Activated naive CD8-positive, alpha-beta T cell treated with anti-CD3 and anti-CD28 coated beads, Interleukin-2, amount 10 ng/mL, durations not matched to agents 7 days and 5 days (primary cell): Measurements from ENCODE around the gene KNL1. TPM values are rescaled to one million over a fixed set of nuclear protein-coding genes. Genes with fewer than 3 reads are reported as not detected.
A peak's percentile ranks its signal among the peaks of the same experiment; 100 is the strongest.

Experiments used
- ATAC-seq: fragments of 150-1000 bp; cut with Tn5 transposase; one replicate; pipeline ENCODE4 v1.10.0; 2021; ENCODE audit warnings: low read depth, moderate library complexity
- POLR2A ChIA-PET: fragments of 350-600 bp; sonication (Branson Sonifier 250); formaldehyde crosslinking; loops from one replicate; lab custom pipeline; 2021; ENCODE audit warnings: antibody characterized with exemption; lab: Charles Lee
- DNase-seq: peaks from one replicate; pipeline ENCODE4 v3.0.0; 2021
- H3K27ac Mint-ChIP-seq: one replicate; pipeline ENCODE4 v1.8.0; 2022; ENCODE audit warnings: mild to moderate bottlenecking, mixed read lengths
- H3K27me3 Mint-ChIP-seq: one replicate; pipeline ENCODE4 v1.8.0; 2022; ENCODE audit warnings: mild to moderate bottlenecking, moderate library complexity, mixed read lengths
- H3K36me3 Mint-ChIP-seq: one replicate; pipeline ENCODE4 v1.8.0; 2021; ENCODE audit warnings: mild to moderate bottlenecking, mixed read lengths
- H3K4me1 Mint-ChIP-seq: one replicate; pipeline ENCODE4 v1.8.0; 2021; ENCODE audit warnings: mixed read lengths
- H3K4me3 Mint-ChIP-seq: one replicate; pipeline ENCODE4 v1.8.0; 2022; ENCODE audit warnings: mild to moderate bottlenecking, moderate library complexity, mixed read lengths
- H3K9me3 Mint-ChIP-seq: one replicate; pipeline ENCODE4 v1.8.0; 2021; ENCODE audit warnings: mixed read lengths
- total RNA-seq, 2 experiments: library from RNA; stranded (reverse); gene quantifications; one replicate each; pipeline ENCODE4 v1.2.3, GENCODE V29; 2021

Gene KNL1
- total RNA-seq, 2 experiments from 2014 or later = 43.8 to 46.2 TPM

GRCh38 chr15:40693904-40694687 is 100.0 kb downstream of the KNL1 start:
- POLR2A ChIA-PET = interaction anchor here (0.8 to 3.0 kb wide), 28 partner anchors 9 to 639 kb away, joined by 3 to 25 read pairs (median 4); partner anchors contain the start of genes C15orf62, CCDC32, DNAJC17 and GCHFR
- no peaks in the 10 kb centered on the region for H3K9me3 Mint-ChIP-seq
- peaks cover 25% of the 10 kb centered on the region for H3K4me1 Mint-ChIP-seq
- H3K36me3 Mint-ChIP-seq = peaks cover 26% of the 10 kb centered on the region
- DNase-seq (no peak), ATAC-seq (no peak)
- H3K27ac Mint-ChIP-seq = peak overlapping the region; percentile 100
- no peaks in the 10 kb centered on the region for H3K27me3 Mint-ChIP-seq
- peak overlapping the region; percentile 100 for H3K4me3 Mint-ChIP-seq

DNA sequence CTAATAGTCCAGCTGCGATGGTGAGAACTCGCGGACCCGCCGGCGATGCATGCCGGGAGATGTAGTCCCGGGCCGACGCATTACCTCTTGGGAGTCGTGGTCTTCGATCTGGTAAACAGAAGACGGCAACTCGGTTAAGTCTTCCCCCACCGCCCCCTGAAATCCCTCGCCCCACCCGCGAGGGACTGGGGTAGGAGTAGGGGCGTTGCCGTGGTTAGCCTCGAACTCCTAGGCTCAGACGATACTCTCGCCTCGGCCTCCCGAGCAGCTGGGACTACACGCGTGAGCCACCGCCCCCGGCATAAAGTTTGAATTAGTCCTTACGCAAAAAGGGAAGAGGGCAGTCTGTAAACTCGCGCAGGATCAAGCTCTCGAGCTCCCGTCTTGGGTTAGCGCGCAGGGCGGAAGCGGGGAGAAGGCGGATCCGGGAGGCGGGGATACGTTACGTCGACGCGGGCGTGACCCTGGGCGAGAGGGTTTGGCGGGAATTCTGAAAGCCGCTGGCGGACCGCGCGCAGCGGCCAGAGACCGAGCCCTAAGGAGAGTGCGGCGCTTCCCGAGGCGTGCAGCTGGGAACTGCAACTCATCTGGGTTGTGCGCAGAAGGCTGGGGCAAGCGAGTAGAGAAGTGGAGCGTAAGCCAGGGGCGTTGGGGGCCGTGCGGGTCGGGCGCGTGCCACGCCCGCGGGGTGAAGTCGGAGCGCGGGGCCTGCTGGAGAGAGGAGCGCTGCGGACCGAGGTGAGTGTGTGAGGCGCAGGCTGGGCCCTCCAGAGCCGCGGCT is 100.8 kb downstream of the KNL1 start, which contains the start of gene RAD51:
TSS of gene RAD51 (plus strand) at position 487 of the 781 bp plus-strand sequence. CDS start 3,585 bp downstream, outside the sequence.
- POLR2A ChIA-PET = interaction anchor here (0.8 to 3.0 kb wide), 31 partner anchors 9 to 638 kb away, joined by 3 to 25 read pairs (median 4); partner anchors contain the start of genes C15orf62, CCDC32, DNAJC17 and GCHFR
- peaks cover 31% of the 10 kb centered on the region for H3K4me1 Mint-ChIP-seq
- no peaks in the 10 kb centered on the region for H3K27me3 Mint-ChIP-seq
- H3K27ac Mint-ChIP-seq = peak within 1 kb of the TSS; percentile 100
- peak; percentile 93 for DNase-seq
- peak; percentile 91 for ATAC-seq
- H3K9me3 Mint-ChIP-seq = no peaks in the 10 kb centered on the region
- H3K36me3 Mint-ChIP-seq = peaks cover 28% of the 10 kb centered on the region
- peak within 1 kb of the TSS; percentile 100 for H3K4me3 Mint-ChIP-seq

DNA sequence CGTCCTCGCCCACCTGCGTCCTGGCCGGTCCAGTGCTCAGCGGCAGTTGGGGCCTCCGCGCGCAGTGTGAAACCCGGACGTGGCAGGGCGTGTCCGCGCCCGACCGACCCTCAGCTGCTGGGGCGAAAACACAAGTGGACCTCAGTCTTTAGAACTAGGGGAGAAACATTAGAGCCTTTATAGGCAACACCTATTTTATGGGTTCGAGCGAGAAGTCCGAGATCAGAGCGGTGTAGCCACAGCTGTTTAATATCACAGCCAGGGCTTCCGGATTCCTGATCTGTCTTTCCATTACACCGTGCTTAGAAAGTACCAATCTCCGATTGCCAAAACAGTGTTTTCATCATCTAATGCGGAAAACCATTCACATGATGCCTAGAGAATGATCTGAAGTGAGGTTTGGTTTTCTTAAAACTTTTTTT is 101.4 kb downstream of the KNL1 start:
- H3K36me3 Mint-ChIP-seq = peaks cover 28% of the 10 kb centered on the region
- no peak for DNase-seq
- no peaks in the 10 kb centered on the region for H3K9me3 Mint-ChIP-seq
- H3K27ac Mint-ChIP-seq = peak overlapping the region; percentile 100
- ATAC-seq = peak; percentile 4
- POLR2A ChIA-PET = interaction anchor here (0.9 to 3.0 kb wide), 25 partner anchors 9 to 245 kb away, joined by 3 to 25 read pairs (median 5); partner anchors contain the start of genes C15orf62, DNAJC17, GCHFR and KNL1
- no peaks in the 10 kb centered on the region for H3K27me3 Mint-ChIP-seq
- peaks cover 36% of the 10 kb centered on the region for H3K4me1 Mint-ChIP-seq
- H3K4me3 Mint-ChIP-seq = peak overlapping the region; percentile 100

- Mint-ChIP-seq H3K27ac (peak overlapping the region; percentile 100), H3K36me3 (peaks cover 33% of the 10 kb centered on the region), H3K4me3 (peak overlapping the region; percentile 100), H3K27me3 (no peaks in the 10 kb centered on the region), H3K4me1 (peaks cover 36% of the 10 kb centered on the region), H3K9me3 (no peaks in the 10 kb centered on the region)
- POLR2A ChIA-PET = interaction anchor here (0.6 to 3.0 kb wide), 7 partner anchors 11 to 198 kb away, joined by 3 to 25 read pairs (median 14); partner anchors contain the start of genes C15orf62, GCHFR, RPUSD2 and VPS18
- ATAC-seq (no peak), DNase-seq (no peak)
These were observed 102.2 kb downstream of the KNL1 start for GRCh38 chr15:40696228-40696627.

DNA sequence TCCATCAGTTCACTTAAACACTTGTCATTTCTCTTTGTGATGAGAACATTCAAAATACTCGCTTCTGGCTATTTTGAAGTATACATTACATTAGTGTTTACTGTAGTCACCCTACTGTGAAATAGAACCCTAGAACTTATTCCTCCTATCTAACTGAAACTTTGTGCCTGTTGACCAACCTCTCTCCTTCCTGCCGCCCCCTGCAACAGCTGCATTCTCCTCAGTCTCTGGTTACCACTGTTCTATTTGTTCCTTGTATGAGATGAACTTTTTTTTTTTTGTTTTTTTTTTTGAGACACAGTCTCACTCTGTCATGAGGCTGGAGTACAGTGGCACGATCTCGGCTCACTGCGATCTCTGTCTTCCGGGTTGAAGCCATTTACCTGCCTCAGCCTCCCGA is 103.9 kb downstream of the KNL1 start:
- POLR2A ChIA-PET = no interaction called here
- no peak for DNase-seq
- Mint-ChIP-seq H3K9me3 (no peaks in the 10 kb centered on the region), H3K36me3 (peaks cover 35% of the 10 kb centered on the region), H3K27ac (peak overlapping the region; percentile 28), H3K27me3 (no peaks in the 10 kb centered on the region), H3K4me1 (peaks cover 35% of the 10 kb centered on the region), H3K4me3 (peak overlapping the region; percentile 31)
- ATAC-seq = no peak

- H3K36me3 Mint-ChIP-seq = peaks cover 29% of the 10 kb centered on the region
- ATAC-seq = no peak
- no peaks in the 10 kb centered on the region for H3K9me3 Mint-ChIP-seq
- POLR2A ChIA-PET = interaction anchor here (1.1 kb wide), 1 partner anchor 137 kb away, joined by 3 read pairs; no protein-coding TSS in a partner anchor
- no peaks in the 10 kb centered on the region for H3K27me3 Mint-ChIP-seq
- no peak overlapping the region for H3K27ac Mint-ChIP-seq
- DNase-seq = no peak
- peaks cover 27% of the 10 kb centered on the region for H3K4me1 Mint-ChIP-seq
- no peak overlapping the region for H3K4me3 Mint-ChIP-seq
These were observed 108.0 kb downstream of the KNL1 start for GRCh38 chr15:40702077-40702476.

GRCh38 chr15:40706121-40706520 is 112.1 kb downstream of the KNL1 start:
- POLR2A ChIA-PET = interaction anchor here (0.5 to 1.0 kb wide), 2 partner anchors 11 to 22 kb away, joined by 4 read pairs; partner anchors contain the start of gene RAD51
- H3K9me3 Mint-ChIP-seq = no peaks in the 10 kb centered on the region
- no peaks in the 10 kb centered on the region for H3K27me3 Mint-ChIP-seq
- ATAC-seq = no peak
- no peak for DNase-seq
- H3K4me3 Mint-ChIP-seq = no peak overlapping the region
- peaks cover 3% of the 10 kb centered on the region for H3K4me1 Mint-ChIP-seq
- H3K27ac Mint-ChIP-seq = no peak overlapping the region
- H3K36me3 Mint-ChIP-seq = peaks cover 24% of the 10 kb centered on the region

Other genes with a start within 250 kb of the KNL1 start
- not detected for gene PHGR1, start 243.2 kb upstream of the KNL1 start, total RNA-seq
- 1 to 10 TPM; 1.5 to 2.0 TPM for gene DISP2, start 236.0 kb upstream of the KNL1 start, total RNA-seq
- 10 to 100 TPM; 47.0 to 49.5 TPM for gene KNSTRN, start 211.5 kb upstream of the KNL1 start, total RNA-seq
- gene IVD, start 188.5 kb upstream of the KNL1 start, total RNA-seq = 10 to 100 TPM; 92.4 to 95.2 TPM
- gene BAHD1, start 153.3 kb upstream of the KNL1 start, total RNA-seq = 10 to 100 TPM; 29.6 to 30.0 TPM
- gene CHST14, start 123.3 kb upstream of the KNL1 start, total RNA-seq = 10 to 100 TPM in 1 of 2 experiments, 1 to 10 TPM in 1; 9.8 to 10.8 TPM
- 10 to 100 TPM; 26.2 to 26.8 TPM for gene CCDC32, start 29.2 kb upstream of the KNL1 start, total RNA-seq
- 10 to 100 TPM; 15.8 to 17.7 TPM for gene RPUSD2, start 24.9 kb upstream of the KNL1 start, total RNA-seq
- 10 to 100 TPM; 52.4 to 54.5 TPM for gene RAD51, start 100.9 kb downstream of the KNL1 start, total RNA-seq
- 10 to 100 TPM; 32.5 to 36.4 TPM for gene RMDN3, start 161.0 kb downstream of the KNL1 start, total RNA-seq
- 10 to 100 TPM; 58.2 to 61.5 TPM for gene GCHFR, start 169.8 kb downstream of the KNL1 start, total RNA-seq
- 1 to 10 TPM; 2.4 TPM for gene C15orf62, start 175.7 kb downstream of the KNL1 start, total RNA-seq
- 10 to 100 TPM; 30.1 to 31.7 TPM for gene ZFYVE19, start 212.8 kb downstream of the KNL1 start, total RNA-seq
- gene DNAJC17, start 213.2 kb downstream of the KNL1 start, total RNA-seq = 10 to 100 TPM; 45.6 to 47.2 TPM
- gene PPP1R14D, start 234.5 kb downstream of the KNL1 start, total RNA-seq = not detected
- gene SPINT1, start 249.8 kb downstream of the KNL1 start, total RNA-seq = 1 to 10 TPM; 6.6 to 7.3 TPM